GM18502 (cell line): ENCODE measurements around the gene MPHOSPH9.
A peak's percentile ranks its signal among the peaks of the same experiment; 100 is the strongest.

Source experiments
- ATAC-seq: cut with Tn5 transposase; IDR thresholded peaks from one replicate; pipeline ENCODE4 v1.9.1; 2021; ENCODE audit warnings: mild to moderate bottlenecking; ENCODE audit not compliant: unreplicated experiment, poor library complexity

The MPHOSPH9 gene

GRCh38 chr12:123232807-123233504, at the start of gene MPHOSPH9, which contains the start of gene MTRFR:
MPHOSPH9 (minus strand) TSS chr12:123233141; CDS start chr12:123230364, 2,777 bp downstream.
MTRFR (plus strand) TSS chr12:123233436; CDS start chr12:123253675, 20,239 bp downstream.
- peak; percentile 83 for ATAC-seq

- no peak for ATAC-seq
Observed at GRCh38 chr12:123282111-123282510, 49.2 kb upstream of the MPHOSPH9 start.

GRCh38 chr12:123280971-123281370, 48.0 kb upstream of the MPHOSPH9 start:
- ATAC-seq, result no peak

- peak; percentile 86 for ATAC-seq
Observed at GRCh38 chr12:123278101-123278627, 45.2 kb upstream of the MPHOSPH9 start.

- no peak for ATAC-seq
Observed at GRCh38 chr12:123273166-123273565, 40.2 kb upstream of the MPHOSPH9 start.

GRCh38 chr12:123271001-123271668, 38.2 kb upstream of the MPHOSPH9 start:
- peak; percentile 67 for ATAC-seq

- peak; percentile 20 for ATAC-seq
Observed at GRCh38 chr12:123270214-123271000, 37.5 kb upstream of the MPHOSPH9 start.

- no peak for ATAC-seq
Observed at GRCh38 chr12:123269896-123270213, 36.9 kb upstream of the MPHOSPH9 start.

- ATAC-seq, result no peak
Observed at GRCh38 chr12:123269395-123269892, 36.5 kb upstream of the MPHOSPH9 start.

GRCh38 chr12:123268850-123269249, 35.9 kb upstream of the MPHOSPH9 start:
- no peak for ATAC-seq

- no peak for ATAC-seq
Observed at GRCh38 chr12:123267991-123268843, 35.3 kb upstream of the MPHOSPH9 start.

GRCh38 chr12:123267335-123267920, 34.5 kb upstream of the MPHOSPH9 start:
- ATAC-seq, result no peak

- no peak for ATAC-seq
Observed at GRCh38 chr12:123266679-123267277, 33.8 kb upstream of the MPHOSPH9 start.

- no peak for ATAC-seq
Observed at GRCh38 chr12:123265851-123266678, 33.1 kb upstream of the MPHOSPH9 start.

GRCh38 chr12:123264642-123265041, 31.7 kb upstream of the MPHOSPH9 start:
- no peak for ATAC-seq

- no peak for ATAC-seq
Observed at GRCh38 chr12:123263196-123263817, 30.4 kb upstream of the MPHOSPH9 start.

GRCh38 chr12:123261196-123261595, 28.3 kb upstream of the MPHOSPH9 start:
- no peak for ATAC-seq

- ATAC-seq, result no peak
Observed at GRCh38 chr12:123260081-123260480, 27.1 kb upstream of the MPHOSPH9 start.
